Dermis microvascular lymphatic vessel endothelial cell (primary cell): ENCODE measurements around the gene NEK2. TPM values are rescaled to one million over a fixed set of nuclear protein-coding genes. Genes with fewer than 3 reads are reported as not detected.
A peak's percentile ranks its signal among the peaks of the same experiment; 100 is the strongest.
"Not testable (repeated sequence)": the region's sequence is repeated elsewhere in the genome, so short reads cannot be mapped to it uniquely, and the experiment has no call there.

ENCODE experiments used
- DNase-seq, 2 donors: peaks; one replicate each; pipeline versions ENCODE4 v3.0.0 to v3.0.0-alpha.2; 2010; ENCODE audit warnings: low read depth in 2 of 2
- total RNA-seq: library from RNA; depleted of rRNA; stranded (reverse); fragments of >200 nt; gene quantifications from 2 replicates; pipeline ENCODE4 v1.2.1, GENCODE V29; 2014

The NEK2 gene
- total RNA-seq, 1 donor from 2014 or later: 18.5 TPM

GRCh38 chr1:211650904-211651303 is 24.5 kb downstream of the NEK2 start:
- no peak for DNase-seq

- DNase-seq: no peak
Observed at GRCh38 chr1:211648980-211649934, 26.2 kb downstream of the NEK2 start.

- DNase-seq: peak; percentile 84 to 98
Observed at GRCh38 chr1:211648336-211648735, 27.1 kb downstream of the NEK2 start.

GRCh38 chr1:211647711-211648121 is 27.7 kb downstream of the NEK2 start:
- DNase-seq: peak in 1 of 2 donors; percentile 16

GRCh38 chr1:211646566-211646965 is 28.9 kb downstream of the NEK2 start:
- no peak for DNase-seq

- not testable (repeated sequence) for DNase-seq
Observed at GRCh38 chr1:211645601-211646000, 29.8 kb downstream of the NEK2 start.

GRCh38 chr1:211644653-211645052 is 30.8 kb downstream of the NEK2 start:
- DNase-seq: no peak

- DNase-seq: peak in 1 of 2 donors; percentile 71
Observed at GRCh38 chr1:211643324-211644212, 31.9 kb downstream of the NEK2 start.

GRCh38 chr1:211642870-211643269 is 32.6 kb downstream of the NEK2 start:
- DNase-seq: no peak

GRCh38 chr1:211641942-211642341 is 33.5 kb downstream of the NEK2 start:
- DNase-seq: no peak

GRCh38 chr1:211641044-211641800 is 34.2 kb downstream of the NEK2 start:
- no peak for DNase-seq

GRCh38 chr1:211640301-211640630 is 35.2 kb downstream of the NEK2 start:
- DNase-seq: no peak

GRCh38 chr1:211639475-211640300 is 35.7 kb downstream of the NEK2 start:
- peak; percentile 88 to 99 for DNase-seq

- no peak for DNase-seq
Observed at GRCh38 chr1:211638689-211639101, 36.7 kb downstream of the NEK2 start.

- DNase-seq: no peak
Observed at GRCh38 chr1:211638246-211638645, 37.2 kb downstream of the NEK2 start.

GRCh38 chr1:211637066-211637465 is 38.4 kb downstream of the NEK2 start:
- DNase-seq: peak in 1 of 2 donors; percentile 58

- DNase-seq: peak; percentile 71 to 76
Observed at GRCh38 chr1:211636575-211637029, 38.8 kb downstream of the NEK2 start.

- DNase-seq: no peak
Observed at GRCh38 chr1:211635597-211636205, 39.7 kb downstream of the NEK2 start.

- no peak for DNase-seq
Observed at GRCh38 chr1:211634931-211635330, 40.5 kb downstream of the NEK2 start.

- no peak for DNase-seq
Observed at GRCh38 chr1:211634461-211634860, 41.0 kb downstream of the NEK2 start.
